Activated CD4-positive, alpha-beta T cell treated with anti-CD3 and anti-CD28 coated beads, Interleukin-2, amount 50 U/mL, for 1 hour (primary cell): ENCODE measurements around the gene FAM217B.

Source experiments
- DNase-seq: peaks from one replicate; pipeline ENCODE4 v3.0.0-alpha.2; 2020

The FAM217B gene

DNA sequence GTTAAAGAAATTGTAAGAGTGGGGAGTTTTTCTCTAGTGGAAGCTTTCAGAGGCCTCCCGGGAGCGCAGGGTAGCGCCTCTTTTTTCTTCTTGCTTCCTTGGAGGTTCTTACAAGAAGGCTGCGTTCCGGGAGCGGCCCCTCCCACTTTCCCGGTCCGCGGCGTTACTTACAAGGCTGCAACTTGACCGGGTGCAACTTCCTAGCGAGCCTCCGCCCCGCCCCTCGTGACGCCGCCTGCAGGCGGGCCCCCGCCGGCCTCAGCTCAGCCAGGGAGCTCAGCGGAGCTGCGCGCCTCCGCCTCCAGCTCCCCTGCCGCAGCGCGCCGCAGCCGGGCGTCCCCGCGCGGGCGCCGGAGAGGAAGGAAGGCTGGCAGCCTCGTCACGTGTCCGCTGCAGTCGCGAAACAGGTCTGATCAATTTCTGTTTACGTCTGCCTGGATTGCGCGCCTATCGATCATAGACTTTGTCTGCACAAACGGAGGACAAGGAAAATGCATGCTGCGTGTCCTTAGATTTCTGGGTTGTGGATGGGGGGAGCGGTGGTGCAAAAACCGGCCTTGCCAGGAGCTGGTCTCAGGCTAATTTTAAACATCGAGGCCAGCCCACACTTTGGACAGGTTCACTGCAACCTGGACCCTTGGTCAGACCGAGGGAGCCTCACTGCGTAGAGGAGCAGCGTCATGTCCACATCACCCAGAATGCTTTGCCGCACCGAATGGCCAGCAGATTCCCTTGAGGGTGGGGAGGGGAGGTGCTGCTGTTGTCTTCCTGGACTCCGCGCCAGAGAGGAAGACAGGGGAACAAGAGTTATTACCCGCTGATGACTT is at the start of gene FAM217B, which contains the start of gene PPP1R3D:
Gene FAM217B, plus strand, starts transcription at position 261 of the 827 bp plus-strand sequence. CDS start 3,555 bp downstream, outside the sequence.
Gene PPP1R3D, minus strand, starts transcription at position 177 of the 827 bp plus-strand sequence. CDS start 374 bp downstream, outside the sequence.
- DNase-seq, result peak; percentile 84

GRCh38 chr20:59891581-59891980 is 48.6 kb upstream of the FAM217B start:
- DNase-seq, result no peak

- DNase-seq, result no peak
These were observed 44.3 kb upstream of the FAM217B start for GRCh38 chr20:59895908-59896307.

GRCh38 chr20:59902470-59902869 is 37.7 kb upstream of the FAM217B start:
- DNase-seq, result no peak

- no peak for DNase-seq
These were observed 36.6 kb upstream of the FAM217B start for GRCh38 chr20:59903621-59904020.

DNA sequence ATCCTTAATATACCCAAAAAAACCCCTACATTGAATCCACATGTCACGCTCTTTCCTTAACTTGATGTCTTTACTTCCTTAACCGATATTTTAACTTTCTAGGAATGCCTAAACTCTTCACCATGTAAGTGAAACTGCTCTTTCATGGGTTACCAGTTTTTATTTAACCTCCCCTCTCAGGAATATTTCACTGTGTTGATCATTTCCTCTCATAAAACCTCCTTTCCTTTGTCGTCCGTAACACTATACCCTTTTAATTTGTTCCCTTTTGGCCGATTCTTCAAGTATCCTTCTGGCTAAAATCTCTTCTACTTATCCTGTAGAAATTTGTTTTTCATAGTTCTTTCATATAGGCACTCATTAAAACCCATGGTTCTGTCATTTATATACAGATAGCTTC is 31.3 kb upstream of the FAM217B start:
- no peak for DNase-seq

DNA sequence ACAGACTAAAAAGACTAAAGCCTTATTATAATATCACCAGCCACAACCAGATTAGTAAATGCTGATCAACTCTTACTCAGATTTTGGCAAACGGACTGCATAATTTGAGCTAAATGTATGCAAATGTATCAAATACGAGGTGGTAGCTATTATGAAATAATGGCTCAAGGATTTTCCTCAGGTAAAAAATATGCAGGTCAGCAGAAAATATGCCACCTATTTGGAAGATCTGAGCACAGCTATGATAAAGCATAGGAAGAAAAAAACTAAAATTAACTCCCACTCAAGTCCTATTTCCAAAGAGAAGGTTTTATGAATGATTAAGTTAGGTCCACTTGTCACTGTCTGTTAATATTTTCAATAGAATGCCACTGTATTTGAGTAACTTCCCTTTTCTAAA is 29.1 kb upstream of the FAM217B start:
- DNase-seq, result no peak

- DNase-seq, result no peak
These were observed 27.6 kb upstream of the FAM217B start for GRCh38 chr20:59912609-59913008.

DNA sequence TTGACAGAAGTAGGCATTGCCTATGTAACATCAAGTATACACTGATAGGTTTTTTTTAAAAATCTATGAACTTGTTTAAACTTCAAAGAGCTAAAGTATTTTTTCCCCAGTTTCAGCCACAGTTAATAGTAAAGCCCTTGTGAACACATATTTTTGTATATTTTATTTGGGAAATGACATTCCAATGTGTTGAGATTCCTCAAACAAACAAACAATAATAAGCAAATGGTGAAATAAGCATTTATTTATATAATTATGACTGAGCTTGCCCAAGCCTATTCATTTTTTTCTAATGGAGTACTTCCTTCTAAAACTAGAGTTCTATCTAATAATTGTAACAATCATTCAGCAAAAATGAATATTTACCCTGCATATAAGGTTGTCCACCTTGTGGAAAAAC is 19.2 kb upstream of the FAM217B start:
- no peak for DNase-seq

DNA sequence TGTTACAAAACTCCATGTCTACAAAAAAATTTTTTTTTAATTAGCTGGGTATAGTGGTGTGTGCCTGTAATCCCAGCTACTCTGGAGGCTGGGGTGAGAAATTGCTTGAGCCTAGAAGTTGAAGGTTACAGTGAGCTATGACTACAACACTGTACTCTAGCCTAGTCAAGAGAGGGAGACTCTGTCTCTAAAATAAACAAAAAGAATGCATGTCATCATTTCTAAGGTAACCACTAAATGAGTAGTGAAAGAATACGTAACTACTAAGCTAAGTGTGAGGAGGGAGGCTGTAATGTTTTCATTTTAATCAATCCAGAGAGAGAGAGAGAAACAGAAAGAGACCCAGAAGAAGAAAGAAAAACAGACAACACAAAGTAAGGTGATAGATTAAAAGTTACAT is 16.7 kb upstream of the FAM217B start:
- no peak for DNase-seq

DNA sequence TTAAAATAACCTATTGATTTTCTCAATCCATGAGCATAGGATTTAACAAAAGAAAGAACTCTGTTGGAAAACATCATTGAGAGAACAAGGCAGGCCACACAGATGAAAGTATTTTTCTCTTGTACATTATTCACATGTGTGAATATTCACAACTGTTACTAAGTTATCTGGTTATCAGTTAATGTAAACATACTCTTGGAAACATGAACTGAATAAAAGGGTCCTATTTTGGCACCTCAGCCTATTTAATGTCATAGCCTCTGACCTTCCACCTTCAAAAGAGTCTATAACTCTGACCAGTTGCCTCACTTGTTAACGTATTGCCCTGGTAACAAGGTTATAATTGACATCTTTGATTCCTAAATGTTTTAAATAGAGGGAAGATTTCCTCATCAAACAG is 14.8 kb upstream of the FAM217B start:
- DNase-seq, result no peak

DNA sequence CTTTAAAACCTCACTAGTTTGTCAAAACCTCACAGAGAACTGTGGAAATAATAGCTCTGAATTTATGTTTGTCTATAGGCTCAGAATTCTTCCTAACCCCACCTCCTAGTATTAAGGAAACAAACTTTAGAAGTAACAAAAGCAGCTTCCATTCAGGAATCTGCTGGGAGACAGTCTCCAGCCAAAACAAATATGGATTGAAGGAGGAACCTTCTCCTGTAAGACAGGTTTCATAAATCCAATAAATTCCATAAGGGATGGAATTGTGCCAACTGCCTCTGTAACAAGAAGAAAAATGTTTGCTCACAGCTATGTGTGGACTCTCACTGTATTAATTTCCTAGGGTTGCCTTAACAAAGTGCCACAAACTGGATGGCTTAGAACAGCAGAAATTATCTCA is 14.3 kb upstream of the FAM217B start:
- no peak for DNase-seq

DNA sequence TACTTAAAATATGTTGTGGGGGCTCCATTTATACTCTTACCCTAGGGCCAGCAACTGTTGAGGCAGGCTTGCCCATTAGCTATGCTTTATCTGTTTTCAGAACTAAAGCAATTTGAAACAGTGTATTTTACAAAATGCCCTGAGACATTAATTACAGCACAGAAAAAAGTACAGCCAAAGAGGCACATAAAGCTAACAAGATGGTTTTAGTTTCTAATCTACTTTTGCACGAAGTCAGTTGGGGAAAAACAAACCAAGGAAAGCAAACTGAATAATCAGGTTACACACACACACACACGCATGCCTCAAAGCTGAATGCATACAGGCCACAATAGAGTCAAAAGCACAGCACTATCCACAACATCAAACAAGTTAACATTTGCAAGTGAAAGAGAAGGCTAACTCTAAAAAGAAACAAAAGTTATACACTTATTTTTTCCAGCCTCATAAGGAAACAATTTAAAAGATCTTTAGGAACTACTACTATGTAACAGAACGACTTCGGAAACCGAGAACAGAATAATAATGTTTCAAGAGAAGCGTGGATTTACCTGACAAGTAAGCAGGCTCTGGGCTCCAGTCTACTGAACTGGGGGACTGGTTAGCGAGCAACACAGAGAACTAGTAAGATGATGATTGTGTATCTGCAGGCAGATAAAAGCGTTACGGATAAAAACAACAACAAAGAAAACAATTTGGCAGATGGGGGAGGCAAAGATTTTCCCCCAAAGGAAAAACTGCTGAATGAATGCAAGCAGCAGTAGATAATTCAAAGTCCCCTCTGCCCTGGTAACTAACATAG is 8.5 kb upstream of the FAM217B start:
- DNase-seq, result no peak

GRCh38 chr20:59932616-59933295 is 7.4 kb upstream of the FAM217B start:
- DNase-seq, result no peak

DNA sequence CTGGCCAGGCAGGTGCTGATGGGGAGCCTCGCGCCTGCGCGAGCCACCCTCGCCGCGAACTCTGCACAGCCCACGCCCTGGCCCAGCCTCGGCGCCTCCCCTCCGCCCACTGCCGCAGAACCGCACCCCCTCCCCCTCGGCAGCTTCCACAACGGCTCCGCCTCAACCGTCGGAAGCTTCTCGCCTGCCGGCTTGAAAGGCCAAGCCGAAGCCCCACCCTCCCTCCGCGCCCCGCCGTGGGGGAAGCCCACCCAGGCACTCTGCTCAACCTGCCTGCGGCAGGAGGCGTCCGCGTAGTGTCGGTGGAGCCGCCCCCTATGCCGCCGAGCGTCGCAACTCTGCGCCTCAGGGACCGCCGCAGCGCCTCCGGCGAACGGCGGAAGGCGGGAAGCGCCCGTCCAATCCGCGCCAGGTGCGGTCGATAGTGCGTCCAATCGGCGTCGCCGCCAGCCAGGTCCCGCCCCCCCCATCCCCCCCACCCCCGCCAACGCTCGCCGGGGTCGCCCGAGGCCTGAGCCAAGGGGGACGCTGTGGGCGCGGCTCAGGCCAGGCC is 6.8 kb upstream of the FAM217B start, which contains the start of gene SYCP2:
Gene SYCP2, minus strand, starts transcription at position 342 of the 553 bp plus-strand sequence. CDS start 11,224 bp downstream, outside the sequence.
- DNase-seq, result peak; percentile 57

DNA sequence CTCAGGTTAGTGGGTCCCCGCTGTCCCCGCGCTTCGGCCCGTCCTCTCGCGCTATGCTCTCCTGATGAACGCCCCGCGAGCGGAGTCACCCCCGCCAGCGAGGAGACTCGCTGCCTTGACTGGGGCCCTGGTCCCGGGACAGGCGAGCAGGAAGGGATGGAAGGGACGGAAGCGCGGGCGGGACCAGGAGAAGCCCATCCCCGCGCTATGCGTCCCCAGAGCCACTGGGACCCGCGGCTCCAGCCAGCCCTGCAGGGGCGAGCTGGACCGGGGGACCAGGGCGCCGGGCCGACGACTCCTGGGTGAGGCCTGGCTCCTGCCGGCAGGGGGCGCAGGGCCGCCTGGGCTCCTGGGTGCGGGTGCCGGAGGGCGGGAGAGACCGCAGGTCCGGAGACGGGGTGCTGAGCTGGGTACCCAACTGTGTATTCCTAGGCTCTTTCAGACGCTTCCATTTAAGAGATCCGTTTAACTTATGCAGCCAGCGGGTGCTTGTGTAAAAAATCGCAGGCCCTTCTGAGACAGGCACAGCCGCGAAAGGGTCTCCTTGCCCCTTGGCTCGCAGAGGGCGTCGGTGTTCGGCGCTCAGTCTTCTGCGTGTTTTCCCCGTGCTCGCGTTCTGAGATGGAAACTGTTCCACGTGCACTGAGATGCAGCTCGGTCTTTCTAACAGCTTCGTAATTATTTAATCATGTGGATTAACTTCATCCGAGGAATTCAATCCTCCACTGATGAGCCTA is 6.2 kb upstream of the FAM217B start:
- DNase-seq, result peak; percentile 73

- no peak for DNase-seq
These were observed 4.6 kb upstream of the FAM217B start for GRCh38 chr20:59935457-59936185.

GRCh38 chr20:59936409-59936808 is 3.8 kb upstream of the FAM217B start:
- DNase-seq, result no peak

- DNase-seq, result no peak
These were observed 3.0 kb upstream of the FAM217B start for GRCh38 chr20:59937150-59937549.

DNA sequence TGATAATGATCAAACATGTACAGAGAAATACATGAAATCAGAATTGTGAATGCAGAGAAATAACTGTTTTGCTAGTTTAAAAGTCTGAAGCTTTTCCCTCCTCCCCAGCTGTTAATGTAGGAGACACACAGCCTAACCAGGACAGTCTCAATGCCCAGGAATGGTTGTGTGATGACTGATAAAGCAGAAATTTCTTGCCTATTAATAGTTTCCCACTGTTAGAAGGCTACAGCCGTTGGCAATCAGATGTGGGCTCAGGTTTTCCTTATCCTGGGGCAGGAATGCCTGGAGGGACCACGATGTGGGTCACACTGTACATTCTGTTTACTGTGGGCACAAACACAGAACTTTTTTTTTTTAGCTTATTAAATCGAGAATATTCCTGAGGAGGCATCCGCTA is 2.0 kb upstream of the FAM217B start:
- no peak for DNase-seq

GRCh38 chr20:59938696-59939051 is 1.5 kb upstream of the FAM217B start:
- no peak for DNase-seq
